Activated T-helper 1 cell treated with anti-CD3 and anti-CD28 coated beads, Interleukin-2, amount 50 U/mL, for 16 hours (primary cell): ENCODE data around the gene APOC3.
"Not testable (repeated sequence)": the region's sequence is repeated elsewhere in the genome, so short reads cannot be mapped to it uniquely, and the experiment has no call there.

Experiments
- DNase-seq, 2 donors: peaks; one replicate each; pipeline ENCODE4 v3.0.0-alpha.2; 2020; ENCODE audit warnings: low read depth in 1 of 2, low spot score in 1 of 2

Gene APOC3

DNA sequence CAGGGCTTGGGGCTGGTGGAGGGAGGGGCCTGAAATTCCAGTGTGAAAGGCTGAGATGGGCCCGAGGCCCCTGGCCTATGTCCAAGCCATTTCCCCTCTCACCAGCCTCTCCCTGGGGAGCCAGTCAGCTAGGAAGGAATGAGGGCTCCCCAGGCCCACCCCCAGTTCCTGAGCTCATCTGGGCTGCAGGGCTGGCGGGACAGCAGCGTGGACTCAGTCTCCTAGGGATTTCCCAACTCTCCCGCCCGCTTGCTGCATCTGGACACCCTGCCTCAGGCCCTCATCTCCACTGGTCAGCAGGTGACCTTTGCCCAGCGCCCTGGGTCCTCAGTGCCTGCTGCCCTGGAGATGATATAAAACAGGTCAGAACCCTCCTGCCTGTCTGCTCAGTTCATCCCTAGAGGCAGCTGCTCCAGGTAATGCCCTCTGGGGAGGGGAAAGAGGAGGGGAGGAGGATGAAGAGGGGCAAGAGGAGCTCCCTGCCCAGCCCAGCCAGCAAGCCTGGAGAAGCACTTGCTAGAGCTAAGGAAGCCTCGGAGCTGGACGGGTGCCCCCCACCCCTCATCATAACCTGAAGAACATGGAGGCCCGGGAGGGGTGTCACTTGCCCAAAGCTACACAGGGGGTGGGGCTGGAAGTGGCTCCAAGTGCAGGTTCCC is at the start of gene APOC3:
TSS of gene APOC3 (plus strand) at position 383 of the 659 bp plus-strand sequence. CDS start 676 bp downstream, outside the sequence.
- no peak for DNase-seq

DNA sequence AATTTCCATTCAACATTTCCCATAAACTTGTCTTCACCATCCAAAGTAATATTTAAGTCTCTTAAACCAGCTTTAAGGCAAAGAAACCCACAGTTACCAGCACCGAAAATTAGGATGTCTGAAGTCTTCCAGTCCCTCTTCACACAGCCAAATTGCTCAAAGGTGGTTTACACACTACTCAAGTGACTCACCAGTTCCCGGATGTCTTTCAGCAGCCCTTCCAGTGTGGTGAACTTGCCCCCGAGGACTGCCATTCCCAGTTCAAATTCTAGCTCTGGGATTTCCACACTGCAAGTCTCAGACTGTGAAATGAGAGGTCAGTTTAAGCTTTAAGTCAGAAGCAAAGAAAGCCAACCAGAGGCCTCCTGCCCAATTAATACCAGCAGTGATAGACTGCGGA is 47.0 kb upstream of the APOC3 start:
- no peak for DNase-seq

- DNase-seq, result no peak
Measured at GRCh38 chr11:116786326-116786725, 43.4 kb upstream of the APOC3 start.

DNA sequence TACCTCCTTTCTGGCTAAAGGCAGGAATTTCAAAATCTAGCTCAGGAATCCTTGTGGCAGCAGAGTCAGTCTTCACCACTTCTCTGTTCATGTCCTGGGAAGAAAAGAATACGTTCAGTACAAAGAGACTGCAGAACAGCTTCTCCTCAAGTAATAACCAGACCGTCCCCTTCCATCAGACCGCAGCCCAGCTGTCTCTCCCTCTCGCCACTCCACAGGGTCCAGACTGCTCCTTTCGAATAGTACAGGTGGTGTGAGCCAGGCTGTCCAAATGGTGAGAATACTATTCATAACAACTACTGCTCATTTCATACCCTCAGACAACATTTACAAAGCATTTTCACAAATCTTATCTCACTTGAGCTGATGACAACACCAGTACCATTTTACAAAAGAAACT is 42.7 kb upstream of the APOC3 start:
- DNase-seq, result no peak

GRCh38 chr11:116787436-116787785 is 42.3 kb upstream of the APOC3 start:
- DNase-seq, result no peak

DNA sequence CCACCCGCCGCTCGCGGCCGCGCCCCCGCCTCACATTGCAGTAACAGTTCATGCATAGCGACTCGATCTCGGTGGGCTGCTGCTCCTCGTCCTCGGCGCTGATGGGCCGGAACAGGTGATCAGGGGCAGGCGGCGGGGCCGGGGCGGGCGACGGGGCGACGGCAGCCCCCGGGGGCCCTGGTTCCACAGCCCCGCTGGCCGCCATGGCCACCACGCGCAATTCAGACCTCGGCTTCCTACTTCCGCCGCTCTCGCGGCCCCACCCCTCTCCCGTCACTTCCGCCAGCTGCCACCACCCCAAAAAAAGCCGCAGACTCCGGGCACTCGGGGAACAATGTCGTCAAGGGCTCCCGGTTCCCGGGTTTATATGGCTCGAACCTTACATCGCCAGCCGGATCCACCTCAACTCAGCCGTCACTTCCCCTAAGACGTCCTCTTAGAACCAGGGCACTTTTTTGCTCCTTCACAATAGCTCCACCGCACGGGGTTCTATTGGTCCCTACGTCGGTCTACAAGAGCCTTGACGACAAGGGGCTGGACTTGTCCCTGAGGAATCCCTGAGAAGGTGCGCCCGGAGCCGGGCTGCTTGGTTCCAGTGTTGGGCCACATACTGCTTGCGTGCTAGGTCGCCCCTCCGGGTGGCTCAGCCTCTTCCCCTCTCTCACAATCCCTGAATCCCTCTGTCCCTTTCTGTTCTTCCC is 41.8 kb upstream of the APOC3 start, which contains the start of gene ZPR1:
TSS of gene ZPR1 (minus strand) at position 238 of the 701 bp plus-strand sequence. CDS start at position 205, 33 bp downstream.
- peak; percentile 74 to 80 for DNase-seq

DNA sequence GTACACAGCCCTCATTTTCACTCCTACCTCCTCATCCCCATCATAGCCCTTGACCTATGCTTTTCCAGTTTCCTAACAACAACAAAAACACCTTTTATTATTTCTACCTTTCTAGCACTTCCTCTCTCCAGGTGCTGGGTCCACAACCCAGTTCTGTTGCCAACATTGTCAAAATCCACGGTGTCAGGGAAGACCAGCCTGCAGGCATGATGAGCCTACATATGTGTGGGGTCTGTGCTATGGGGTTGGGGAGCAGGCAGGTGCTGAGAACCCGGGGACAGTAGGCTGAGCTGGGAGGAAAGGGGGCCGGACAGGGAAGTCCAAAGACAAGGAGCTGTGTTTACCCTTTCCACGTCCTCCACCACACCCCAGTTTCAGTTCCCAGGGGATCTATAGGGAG is 41.2 kb upstream of the APOC3 start:
- no peak for DNase-seq

DNA sequence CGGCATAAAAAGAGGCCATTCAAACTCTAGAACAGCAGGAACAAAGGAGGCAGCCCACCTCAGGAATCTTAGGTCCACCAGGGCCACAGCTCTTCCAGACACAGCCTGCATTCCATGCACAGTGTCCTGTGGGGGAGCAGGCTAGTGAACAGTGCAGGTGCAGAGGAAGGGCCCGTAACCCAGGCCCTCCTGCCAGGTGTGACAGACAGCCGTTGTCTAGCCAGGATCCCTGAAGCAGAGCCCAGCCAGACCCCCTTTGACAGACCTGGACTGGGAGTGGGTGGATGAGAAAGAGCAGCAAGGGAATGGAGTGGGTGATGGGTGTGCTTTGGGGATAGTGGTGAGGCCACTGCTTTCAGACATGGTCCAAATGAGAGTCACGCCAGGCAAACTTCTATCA is 40.7 kb upstream of the APOC3 start:
- DNase-seq, result no peak

DNA sequence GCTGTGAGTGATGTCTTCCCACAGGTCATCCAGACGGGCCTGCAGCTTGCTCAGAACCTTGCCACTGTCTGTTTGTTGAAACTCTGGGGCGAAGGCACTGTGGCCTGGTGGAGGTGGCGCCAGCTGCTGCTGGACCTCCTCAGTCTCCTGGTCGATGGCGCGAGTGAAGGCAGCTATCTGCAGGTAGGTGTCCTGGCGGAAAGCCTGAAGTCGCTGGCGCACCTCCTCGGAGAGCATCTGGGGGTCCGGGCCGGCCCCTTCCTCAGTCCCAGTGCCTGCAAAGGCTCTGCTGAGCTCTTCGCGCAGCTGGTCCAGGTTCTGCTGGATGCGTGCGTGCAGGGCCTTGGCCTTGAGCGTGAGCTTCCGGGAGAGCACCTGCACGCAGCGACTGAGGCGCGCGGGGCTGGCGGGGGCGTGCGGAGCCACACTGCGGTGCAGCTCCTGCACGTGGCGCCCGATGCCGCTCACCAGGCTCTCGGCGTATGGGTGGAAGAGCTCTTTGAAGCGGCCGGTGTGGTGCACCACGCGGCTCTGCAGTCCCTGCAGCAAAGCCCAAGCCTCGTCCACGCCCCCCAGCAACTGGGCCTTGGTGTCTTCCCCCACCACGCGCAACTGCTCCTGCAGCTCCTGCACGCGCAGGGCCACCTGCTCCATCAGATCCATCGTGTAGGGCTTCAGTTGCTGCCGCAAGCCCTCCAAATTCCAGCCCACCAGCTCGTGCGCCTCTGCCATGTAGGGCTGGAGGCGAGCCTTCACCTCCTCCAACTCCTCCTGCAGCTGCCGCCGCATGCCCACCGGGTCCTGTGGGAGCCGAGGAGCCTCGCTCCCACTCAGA is 39.3 kb upstream of the APOC3 start:
- DNase-seq, result no peak

- peak; percentile 63 to 67 for DNase-seq
Measured at GRCh38 chr11:116791002-116791812, 38.5 kb upstream of the APOC3 start.

- no peak for DNase-seq
Measured at GRCh38 chr11:116791813-116792143, 37.9 kb upstream of the APOC3 start, which contains the start of gene APOA5. APOA5 (minus strand) TSS chr11:116791879; CDS start chr11:116791860, 19 bp downstream.

DNA sequence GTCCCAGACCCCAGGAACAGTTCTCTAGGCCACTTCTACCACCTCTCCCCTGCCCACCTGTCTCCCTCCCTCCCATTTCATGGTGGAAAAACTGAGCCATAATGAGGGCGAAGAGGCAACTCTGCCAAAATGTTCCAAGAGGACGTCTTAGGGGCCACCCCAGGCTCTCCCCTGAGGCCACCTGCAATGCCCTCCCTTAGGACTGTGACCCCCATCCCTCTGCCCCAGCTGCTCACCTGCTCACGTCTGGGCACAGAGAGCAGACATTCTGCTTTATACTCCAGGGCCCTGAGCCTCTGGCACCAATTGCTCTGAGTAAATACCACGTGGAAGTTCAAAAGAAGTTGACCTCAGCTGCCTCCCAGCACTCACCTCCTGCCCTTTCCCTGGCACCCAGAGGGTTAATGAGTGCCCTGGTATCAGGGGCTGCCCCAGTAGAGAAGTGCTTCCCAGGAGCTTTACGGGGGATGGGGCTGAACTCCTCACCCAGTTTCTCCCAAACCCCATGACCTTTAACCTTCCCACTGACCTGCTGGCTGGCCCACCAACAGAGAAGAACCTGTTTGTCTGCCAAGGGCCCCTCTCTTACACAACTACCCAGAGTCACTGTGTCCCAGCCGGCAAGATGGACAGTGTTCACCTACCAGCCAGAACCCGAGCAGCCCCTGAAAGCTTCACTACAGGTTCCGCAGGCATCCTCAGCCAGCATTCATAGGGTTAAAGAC is 37.4 kb upstream of the APOC3 start:
- no peak for DNase-seq

DNA sequence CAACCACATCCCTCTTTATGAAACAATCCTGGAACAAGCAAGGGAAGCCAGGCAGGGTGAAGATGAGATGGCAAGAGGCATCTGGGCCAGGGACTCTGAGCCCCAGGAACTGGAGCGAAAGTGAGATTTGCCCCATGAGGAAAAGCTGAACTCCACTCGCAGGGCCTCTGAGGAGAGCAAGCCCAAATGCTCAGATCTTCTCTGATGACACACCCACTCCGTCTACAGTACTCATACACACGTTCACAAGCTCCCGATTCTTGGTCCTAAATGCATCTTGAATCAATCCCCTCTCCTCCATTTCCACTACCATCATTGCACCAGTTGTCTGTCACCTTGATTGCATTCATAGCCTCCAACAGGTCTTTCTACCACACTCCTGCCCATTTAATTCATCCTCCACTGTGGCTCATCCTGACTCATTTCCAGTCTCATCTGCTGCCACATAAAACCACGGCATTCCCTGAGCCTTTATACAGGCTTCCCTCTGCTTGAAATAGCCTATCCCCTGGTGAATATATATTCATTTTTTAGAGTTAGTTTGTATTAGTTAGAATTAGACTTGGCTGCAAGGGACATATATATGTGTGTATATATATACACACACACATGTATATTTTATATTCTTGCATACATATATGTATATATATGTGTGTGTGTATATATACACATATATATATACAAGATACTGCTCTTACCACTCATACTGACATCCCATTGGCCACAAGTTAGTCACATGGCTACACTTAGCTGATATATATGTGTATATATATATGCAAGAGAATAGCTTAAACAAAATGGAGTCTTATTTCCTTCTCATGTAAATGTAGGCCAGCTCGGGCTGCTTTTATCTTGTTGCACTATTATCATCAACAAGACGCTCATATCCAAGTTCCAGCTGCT is 36.6 kb upstream of the APOC3 start:
- DNase-seq, result no peak

- no peak for DNase-seq
Measured at GRCh38 chr11:116793772-116794097, 36.0 kb upstream of the APOC3 start.

DNA sequence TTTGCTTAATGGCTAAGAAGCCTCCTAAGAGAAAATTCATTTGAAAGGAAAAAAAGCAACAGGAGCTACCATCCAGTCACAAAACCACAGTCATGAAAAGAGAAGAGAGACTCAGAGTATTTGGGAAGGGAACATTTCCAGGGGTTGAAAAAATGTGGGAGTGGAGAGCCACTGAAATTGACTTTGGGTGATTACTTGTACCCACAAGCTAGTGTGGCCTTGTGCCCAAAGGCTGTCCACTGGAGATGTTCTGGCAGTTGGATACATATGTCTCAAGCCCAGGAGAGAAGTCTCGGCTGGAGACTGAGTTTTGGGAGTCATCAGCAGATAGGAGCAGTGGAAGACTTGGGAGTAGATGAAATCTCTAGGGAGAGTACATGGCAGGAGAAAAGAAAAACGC is 34.9 kb upstream of the APOC3 start:
- no peak for DNase-seq

DNA sequence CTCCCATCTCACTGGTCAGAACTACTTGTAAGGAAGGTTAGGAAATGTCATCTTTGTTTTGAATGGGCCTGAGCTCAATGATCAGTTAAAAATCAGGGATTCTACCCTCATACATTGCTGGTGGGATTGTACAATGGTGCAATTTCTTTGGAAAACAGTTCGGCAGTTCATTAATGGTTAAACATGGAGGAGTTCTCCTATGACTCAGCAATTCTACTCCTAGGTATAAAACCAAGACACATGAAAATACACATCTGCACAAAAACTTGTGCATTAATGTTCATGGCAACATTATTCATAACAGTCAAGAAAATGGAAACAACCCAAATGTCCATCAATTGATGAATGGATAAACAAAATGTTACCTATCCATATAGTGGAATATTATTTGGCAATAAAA is 33.2 kb upstream of the APOC3 start:
- no peak for DNase-seq

GRCh38 chr11:116797816-116798215 is 31.9 kb upstream of the APOC3 start:
- DNase-seq, result no peak

DNA sequence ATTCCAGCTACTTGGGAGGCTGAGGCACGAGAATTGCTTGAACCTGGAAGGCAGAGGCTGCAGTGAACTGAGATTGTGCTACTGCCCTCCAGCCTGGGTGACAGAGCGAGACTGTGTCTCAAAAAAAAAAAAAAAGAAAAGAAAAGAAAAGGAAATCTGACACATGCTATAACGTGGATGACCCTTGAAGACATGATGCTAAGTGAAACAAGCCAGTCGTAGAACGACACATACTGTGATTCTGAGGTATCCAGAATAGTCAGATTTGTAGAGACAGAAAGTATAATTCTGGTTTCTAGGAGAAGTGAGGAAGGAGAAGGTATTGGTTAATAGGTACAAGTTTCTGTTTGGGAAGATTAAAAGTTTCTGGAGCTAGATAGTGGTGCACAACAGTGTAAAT is 31.3 kb upstream of the APOC3 start:
- no peak for DNase-seq

DNA sequence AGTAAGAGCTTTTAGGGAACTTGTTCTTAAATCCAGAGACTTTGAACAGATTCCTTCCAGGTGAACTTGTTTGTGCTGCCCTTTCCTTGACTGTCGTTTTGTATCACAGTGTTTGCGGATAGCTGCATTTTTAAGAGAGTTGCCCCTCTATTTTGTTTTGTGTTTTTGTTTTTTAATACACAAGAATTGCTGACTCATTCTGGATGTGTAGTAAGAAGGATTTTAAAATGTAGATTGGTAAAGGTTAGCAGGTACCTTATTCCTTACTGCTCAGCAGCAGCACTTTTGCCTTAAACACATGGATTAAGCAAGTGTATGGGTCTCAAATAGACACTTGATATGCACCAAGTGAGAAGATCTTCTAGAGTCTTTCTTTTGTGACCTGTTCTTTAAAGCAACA is 29.1 kb upstream of the APOC3 start:
- DNase-seq, result no peak

DNA sequence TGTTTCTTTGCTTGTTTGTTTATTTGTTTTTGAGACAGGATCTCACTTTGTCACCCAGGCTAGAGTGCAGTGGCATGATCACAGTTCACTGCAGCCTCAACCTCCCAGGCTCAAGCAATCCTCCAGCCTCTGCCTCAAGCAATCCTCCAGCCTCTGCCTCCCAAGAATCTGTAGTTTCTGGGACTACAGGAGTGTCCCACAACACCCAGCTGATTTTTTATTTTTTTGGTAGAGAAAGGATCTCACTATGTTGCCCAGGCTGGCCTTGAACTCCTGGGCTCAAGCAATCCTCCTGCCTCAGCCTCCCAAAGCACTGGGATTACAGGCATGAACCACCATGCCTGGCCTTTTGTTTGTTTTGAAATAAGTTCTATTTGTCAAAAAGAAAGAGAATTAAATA is 28.0 kb upstream of the APOC3 start:
- DNase-seq, result not testable (repeated sequence)
